Glutamatergic neuron (in vitro differentiated cells): Measurements from ENCODE around the gene BRIX1. TPM values are rescaled to one million over a fixed set of nuclear protein-coding genes. Genes with fewer than 3 reads are reported as not detected.

Experiments
- DNase-seq: peaks from one replicate; pipeline ENCODE4 v3.0.0; 2022
- H3K27ac Mint-ChIP-seq: one replicate; pipeline ENCODE4 v1.8.0; 2020; ENCODE audit warnings: mild to moderate bottlenecking, mixed read lengths, inconsistent platforms; ENCODE audit not compliant: unreplicated experiment
- H3K27me3 Mint-ChIP-seq: one replicate; pipeline ENCODE4 v1.8.0; 2020; ENCODE audit warnings: mild to moderate bottlenecking, moderate library complexity, mixed read lengths, inconsistent platforms; ENCODE audit not compliant: unreplicated experiment
- H3K36me3 Mint-ChIP-seq: one replicate; pipeline ENCODE4 v1.8.0; 2020; ENCODE audit warnings: mild to moderate bottlenecking, mixed read lengths, inconsistent platforms; ENCODE audit not compliant: unreplicated experiment
- H3K4me1 Mint-ChIP-seq: one replicate; pipeline ENCODE4 v1.8.0; 2020; ENCODE audit warnings: mild to moderate bottlenecking, low read depth, mixed read lengths, inconsistent platforms; ENCODE audit not compliant: unreplicated experiment
- H3K4me3 Mint-ChIP-seq: one replicate; pipeline ENCODE4 v1.8.0; 2020; ENCODE audit warnings: mild to moderate bottlenecking, mixed read lengths, inconsistent platforms; ENCODE audit not compliant: unreplicated experiment
- H3K9me3 Mint-ChIP-seq: one replicate; pipeline ENCODE4 v1.8.0; 2020; ENCODE audit warnings: mild to moderate bottlenecking, moderate library complexity, mixed read lengths, inconsistent platforms; ENCODE audit not compliant: unreplicated experiment
- total RNA-seq: library from RNA; stranded (reverse); fragmentation: NEBNext Ultra II Directional; extraction: Animal tissue kit (Norgen Biotek cat#: 25700); gene quantifications from one replicate; pipeline ENCODE4 v1.2.1, GENCODE V29; 2021; ENCODE audit not compliant: unreplicated experiment
- TF ChIP-seq, protein P1 (sequence below): fragments of 200-600 bp; sonication (generic); IDR thresholded peaks from one replicate; pipeline ENCODE4 v1.5.0; 2021; ENCODE audit not compliant: partially characterized antibody, unreplicated experiment

The BRIX1 gene
- total RNA-seq, 1 donor from 2014 or later: 19.0 TPM

DNA sequence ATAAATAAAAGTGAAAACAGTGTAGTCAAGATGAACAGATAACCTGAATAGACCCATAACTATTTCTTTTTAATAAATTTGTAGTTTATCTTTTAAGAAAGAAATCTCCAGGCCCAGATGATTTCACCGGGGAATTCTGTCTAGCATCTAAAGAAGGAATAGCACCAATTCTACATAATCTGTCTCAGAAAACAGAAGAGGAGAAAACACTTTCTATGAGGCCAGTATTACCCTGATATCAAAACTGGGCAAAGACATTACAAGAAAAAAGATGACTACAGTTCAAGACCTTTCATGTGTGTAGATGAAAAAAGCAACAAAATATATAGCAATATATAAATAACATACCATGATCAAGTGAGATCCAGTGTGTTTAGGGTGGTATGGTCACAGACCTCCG lies 45.1 kb upstream of the BRIX1 start:
- TF ChIP-seq, protein P1, sequence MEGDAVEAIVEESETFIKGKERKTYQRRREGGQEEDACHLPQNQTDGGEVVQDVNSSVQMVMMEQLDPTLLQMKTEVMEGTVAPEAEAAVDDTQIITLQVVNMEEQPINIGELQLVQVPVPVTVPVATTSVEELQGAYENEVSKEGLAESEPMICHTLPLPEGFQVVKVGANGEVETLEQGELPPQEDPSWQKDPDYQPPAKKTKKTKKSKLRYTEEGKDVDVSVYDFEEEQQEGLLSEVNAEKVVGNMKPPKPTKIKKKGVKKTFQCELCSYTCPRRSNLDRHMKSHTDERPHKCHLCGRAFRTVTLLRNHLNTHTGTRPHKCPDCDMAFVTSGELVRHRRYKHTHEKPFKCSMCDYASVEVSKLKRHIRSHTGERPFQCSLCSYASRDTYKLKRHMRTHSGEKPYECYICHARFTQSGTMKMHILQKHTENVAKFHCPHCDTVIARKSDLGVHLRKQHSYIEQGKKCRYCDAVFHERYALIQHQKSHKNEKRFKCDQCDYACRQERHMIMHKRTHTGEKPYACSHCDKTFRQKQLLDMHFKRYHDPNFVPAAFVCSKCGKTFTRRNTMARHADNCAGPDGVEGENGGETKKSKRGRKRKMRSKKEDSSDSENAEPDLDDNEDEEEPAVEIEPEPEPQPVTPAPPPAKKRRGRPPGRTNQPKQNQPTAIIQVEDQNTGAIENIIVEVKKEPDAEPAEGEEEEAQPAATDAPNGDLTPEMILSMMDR: no peak
- Mint-ChIP-seq H3K4me3 (no peak overlapping the region), H3K9me3 (no peaks in the 10 kb centered on the region), H3K27ac (no peak overlapping the region), H3K4me1 (no peaks in the 10 kb centered on the region), H3K36me3 (no peaks in the 10 kb centered on the region), H3K27me3 (no peaks in the 10 kb centered on the region)
- DNase-seq: no peak

DNA sequence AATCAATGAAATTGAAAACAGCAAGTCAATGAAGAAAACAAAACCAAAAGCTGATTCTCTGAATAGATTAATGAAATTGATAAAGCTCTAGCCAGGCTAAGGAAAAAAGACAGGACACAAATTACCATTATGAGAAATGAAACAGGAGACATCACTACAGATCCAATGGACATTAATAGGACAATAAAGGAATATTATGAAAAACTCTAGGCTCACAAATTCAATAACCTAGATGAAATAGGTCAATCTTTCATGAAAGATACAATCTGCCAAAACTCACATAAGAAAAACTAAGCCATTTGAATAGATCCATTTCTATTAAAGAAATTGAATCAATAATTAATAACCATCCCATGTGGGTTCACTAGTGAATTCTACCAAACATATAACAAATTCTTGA lies 39.2 kb upstream of the BRIX1 start:
- H3K27me3 Mint-ChIP-seq: no peaks in the 10 kb centered on the region

DNA sequence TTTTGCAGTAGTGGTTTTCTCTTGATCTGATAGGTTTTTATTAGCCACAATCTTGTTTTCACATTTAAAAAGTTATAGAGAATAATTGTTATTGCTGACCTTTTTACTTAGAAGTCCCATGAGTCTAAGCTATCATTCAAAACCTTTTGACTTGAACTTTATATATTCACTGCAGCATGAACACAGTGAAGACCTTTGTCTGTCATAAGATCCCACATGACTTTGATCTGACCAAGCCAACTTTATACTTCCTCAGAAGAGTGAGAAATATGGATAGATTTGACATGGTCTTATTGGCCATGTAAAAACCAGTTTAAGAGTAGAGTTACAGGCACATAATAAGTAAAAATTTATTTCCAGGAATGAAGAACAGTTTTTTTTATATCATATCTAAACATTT lies 34.3 kb upstream of the BRIX1 start:
- no peak overlapping the region for H3K4me3 Mint-ChIP-seq
- peaks cover 2% of the 10 kb centered on the region for H3K9me3 Mint-ChIP-seq
- no peaks in the 10 kb centered on the region for H3K4me1 Mint-ChIP-seq
- peaks cover 5% of the 10 kb centered on the region for H3K36me3 Mint-ChIP-seq
- peaks cover 2% of the 10 kb centered on the region for H3K27me3 Mint-ChIP-seq
- DNase-seq: no peak
- no peak overlapping the region for H3K27ac Mint-ChIP-seq
- TF ChIP-seq, protein P1: no peak

More for the DNA sequence above, 39.2 kb upstream of the BRIX1 start:
- peaks cover 2% of the 10 kb centered on the region for H3K9me3 Mint-ChIP-seq
- no peak for DNase-seq
- no peak overlapping the region for H3K4me3 Mint-ChIP-seq
- TF ChIP-seq, protein P1: no peak
- no peak overlapping the region for H3K27ac Mint-ChIP-seq
- H3K36me3 Mint-ChIP-seq: peaks cover 5% of the 10 kb centered on the region
- no peaks in the 10 kb centered on the region for H3K4me1 Mint-ChIP-seq

DNA sequence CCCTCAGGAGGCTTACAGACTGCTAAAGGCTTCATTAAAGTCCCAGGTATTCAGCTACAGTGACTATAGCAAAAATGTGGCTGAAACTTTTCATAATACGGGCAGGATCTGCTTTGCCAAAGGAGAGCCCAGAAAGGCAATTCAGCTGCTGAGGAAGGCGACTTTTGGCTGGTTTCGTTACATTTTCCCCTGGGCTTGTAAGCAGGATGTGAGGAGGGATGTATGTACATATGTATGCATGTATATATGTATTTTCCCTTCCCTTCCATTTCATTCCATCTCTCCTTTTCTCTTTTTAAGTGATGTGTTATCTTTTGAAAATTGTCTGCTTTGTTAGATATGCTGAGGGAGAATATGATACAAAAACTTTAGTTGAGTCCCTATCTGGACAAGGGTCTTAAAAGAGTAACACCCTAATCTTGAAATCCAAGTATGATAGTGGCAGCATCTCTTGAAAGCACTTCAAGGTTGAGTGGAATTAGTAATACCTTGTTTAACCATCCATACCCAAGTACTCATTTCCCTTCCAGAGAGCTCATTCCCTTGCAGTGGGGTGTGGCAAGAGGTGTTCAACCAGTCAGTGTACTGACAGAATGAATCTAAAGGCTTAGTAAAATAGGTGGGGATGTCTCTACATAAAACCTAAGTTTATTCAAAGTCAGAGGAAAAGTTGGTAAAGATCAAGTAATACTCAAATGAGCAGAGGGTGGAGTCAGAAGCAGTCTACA lies 29.0 kb upstream of the BRIX1 start:
- Mint-ChIP-seq H3K27me3 (peaks cover 2% of the 10 kb centered on the region), H3K4me3 (no peak overlapping the region), H3K27ac (no peak overlapping the region), H3K36me3 (no peaks in the 10 kb centered on the region), H3K4me1 (no peaks in the 10 kb centered on the region), H3K9me3 (no peaks in the 10 kb centered on the region)
- DNase-seq: no peak
- TF ChIP-seq, protein P1: no peak

DNA sequence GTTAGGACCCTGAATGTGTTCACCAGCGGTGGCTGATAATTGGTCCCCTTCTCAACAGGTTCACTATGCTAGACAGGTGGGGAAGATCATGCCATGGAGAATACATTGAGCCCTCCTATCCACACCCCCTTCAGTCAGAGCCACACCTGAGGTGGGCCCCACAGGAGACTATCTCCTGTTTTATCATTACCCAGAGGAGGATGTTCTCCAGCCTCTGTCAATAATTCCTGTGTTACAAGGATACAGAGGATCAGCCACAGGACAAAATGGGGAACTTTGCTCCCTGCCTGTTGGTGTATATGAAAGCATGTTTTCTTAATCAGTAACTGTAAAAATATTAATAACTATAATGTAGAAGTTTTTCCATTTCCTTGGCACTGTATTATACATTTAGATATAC lies 26.1 kb upstream of the BRIX1 start:
- Mint-ChIP-seq H3K27ac (no peak overlapping the region), H3K27me3 (no peaks in the 10 kb centered on the region), H3K4me3 (no peak overlapping the region), H3K36me3 (no peaks in the 10 kb centered on the region), H3K4me1 (no peaks in the 10 kb centered on the region), H3K9me3 (no peaks in the 10 kb centered on the region)
- TF ChIP-seq, protein P1: no peak
- no peak for DNase-seq
